K562 (cell line): ENCODE measurements around the gene DNASE2. TPM values are rescaled to one million over a fixed set of nuclear protein-coding genes. Genes with fewer than 3 reads are reported as not detected.

Experiments used
- CHD2 ChIP-seq: IDR thresholded peaks from 2 replicates; pipeline ENCODE4 v1.6.1; 2011; ENCODE audit warnings: low read depth, low read length
- CTCF ChIP-seq, 3 experiments: IDR thresholded peaks in 2 of 3; conservative IDR thresholded peaks in 1 of 3; 2 replicates each; pipeline ENCODE4 v1.5.1; 2011 to 2012; ENCODE audit warnings: low read length in 3 of 3, mild to moderate bottlenecking in 3 of 3, control low read depth in 2 of 3, improper control_type of control experiment in 1 of 3, inconsistent platforms in 1 of 3, low read depth in 1 of 3, mixed read lengths in 1 of 3, moderate library complexity in 1 of 3; ENCODE audit not compliant: insufficient read depth in 2 of 3
- GABPA ChIP-seq: fragments of 200-800 bp; sonication (Bioruptor generic); conservative IDR thresholded peaks from 2 replicates; pipeline ENCODE4 v1.6.1; 2016; ENCODE audit warnings: low read depth, missing genetic modification characterization, missing compliant biosample characterization
- GTF3C2 ChIP-seq: IDR thresholded peaks from 3 replicates; pipeline ENCODE4 v1.6.1; 2011; ENCODE audit warnings: borderline replicate concordance, mild to moderate bottlenecking, moderate library complexity; ENCODE audit not compliant: insufficient read length; ENCODE audit errors: extremely low read depth
- HSF4 ChIP-seq: fragments of 250-450 bp; sonication (Bioruptor Pico); IDR thresholded peaks from 2 replicates; pipeline ENCODE4 v2.1.2; 2022; ENCODE audit warnings: mild to moderate bottlenecking, moderate library complexity, borderline replicate concordance
- MCM2 ChIP-seq: fragments of 450-650 bp; IDR thresholded peaks from 2 replicates; pipeline ENCODE4 v1.6.1; 2017; ENCODE audit warnings: low read depth, mild to moderate bottlenecking
- NEUROD1 ChIP-seq: fragments of 150-350 bp; IDR thresholded peaks from 2 replicates; pipeline ENCODE4 v1.6.1; 2014; ENCODE audit warnings: borderline replicate concordance, low read length, low read depth; ENCODE audit not compliant: partially characterized antibody
- NR2C1 ChIP-seq, 2 experiments: fragments of 450-650 bp; IDR thresholded peaks; 2 replicates each; pipeline ENCODE4 v1.6.1; 2017; ENCODE audit warnings: mild to moderate bottlenecking in 2 of 2, antibody characterized with exemption in 1 of 2, inconsistent platforms in 1 of 2, missing compliant biosample characterization in 1 of 2, missing genetic modification characterization in 1 of 2
- PRDM10 ChIP-seq: fragments of 450-650 bp; IDR thresholded peaks from 2 replicates; pipeline ENCODE4 v1.6.1; 2018; ENCODE audit not compliant: partially characterized antibody
- SAP30 ChIP-seq: fragments of 200-600 bp; sonication (generic); IDR thresholded peaks from 2 replicates; pipeline ENCODE4 v1.6.1; 2012; ENCODE audit warnings: borderline replicate concordance, low read depth, mild to moderate bottlenecking, moderate library complexity, low read length, control low read depth, inconsistent platforms; ENCODE audit not compliant: insufficient read depth, poor library complexity, severe bottlenecking
- STAT5A ChIP-seq: IDR thresholded peaks from 2 replicates; pipeline ENCODE4 v1.6.1; 2012; ENCODE audit warnings: low read length, inconsistent platforms, borderline replicate concordance
- TAF1 ChIP-seq: IDR thresholded peaks from 2 replicates; pipeline ENCODE4 v1.6.1; 2011; ENCODE audit warnings: mild to moderate bottlenecking, low read length, moderate library complexity; ENCODE audit not compliant: insufficient read depth, control insufficient read depth, severe bottlenecking; ENCODE audit errors: extremely low read depth
- USF1 ChIP-seq: sonication (generic); formaldehyde crosslinking; IDR thresholded peaks from 2 replicates; pipeline ENCODE4 v1.9.0; 2022; ENCODE audit warnings: mild to moderate bottlenecking, missing genetic modification reagents
- polyA plus RNA-seq, 8 experiments: library from polyadenylated mRNA; depleted of rRNA in 4 of 8; stranded (reverse) in 5 of 8; unstranded in 3 of 8; fragments of >200 nt; fragmentation: Nextera tagmentation in 2 of 8; fragmentation: Illumina TruSeq in 1 of 8; extraction: Ambion mirVana in 2 of 8; extraction: Trizol in 1 of 8; gene quantifications; 2 replicates each; pipeline versions ENCODE4 v1.2.1 to v1.2.3, GENCODE V29; 2011 to 2014; ENCODE audit warnings: inconsistent platforms in 1 of 8, missing spikeins in 1 of 8
- total RNA-seq, 7 experiments: library from RNA; depleted of rRNA in 6 of 7; stranded (reverse); fragments of >200 nt in 6 of 7; fragmentation: Illumina TruSeq in 2 of 7; extraction: Trizol in 2 of 7; gene quantifications; 2 replicates each; pipeline versions ENCODE4 v1.2.1 to v1.2.3, GENCODE V29; 2011 to 2021; ENCODE audit warnings: low replicate concordance in 1 of 7
- TF ChIP-seq, protein P1 (sequence below): sonication (generic); formaldehyde crosslinking; IDR thresholded peaks from 2 replicates; pipeline ENCODE4 v1.8.0; 2023; ENCODE audit warnings: mild to moderate bottlenecking, missing genetic modification reagents

The DNASE2 gene
- total and polyA plus RNA-seq, 9 of the 15 experiments (the other 6 are each of a cell fraction or from before 2014, with no cell fraction given), result 4.4 to 27.0 (median 20.2) TPM

DNA sequence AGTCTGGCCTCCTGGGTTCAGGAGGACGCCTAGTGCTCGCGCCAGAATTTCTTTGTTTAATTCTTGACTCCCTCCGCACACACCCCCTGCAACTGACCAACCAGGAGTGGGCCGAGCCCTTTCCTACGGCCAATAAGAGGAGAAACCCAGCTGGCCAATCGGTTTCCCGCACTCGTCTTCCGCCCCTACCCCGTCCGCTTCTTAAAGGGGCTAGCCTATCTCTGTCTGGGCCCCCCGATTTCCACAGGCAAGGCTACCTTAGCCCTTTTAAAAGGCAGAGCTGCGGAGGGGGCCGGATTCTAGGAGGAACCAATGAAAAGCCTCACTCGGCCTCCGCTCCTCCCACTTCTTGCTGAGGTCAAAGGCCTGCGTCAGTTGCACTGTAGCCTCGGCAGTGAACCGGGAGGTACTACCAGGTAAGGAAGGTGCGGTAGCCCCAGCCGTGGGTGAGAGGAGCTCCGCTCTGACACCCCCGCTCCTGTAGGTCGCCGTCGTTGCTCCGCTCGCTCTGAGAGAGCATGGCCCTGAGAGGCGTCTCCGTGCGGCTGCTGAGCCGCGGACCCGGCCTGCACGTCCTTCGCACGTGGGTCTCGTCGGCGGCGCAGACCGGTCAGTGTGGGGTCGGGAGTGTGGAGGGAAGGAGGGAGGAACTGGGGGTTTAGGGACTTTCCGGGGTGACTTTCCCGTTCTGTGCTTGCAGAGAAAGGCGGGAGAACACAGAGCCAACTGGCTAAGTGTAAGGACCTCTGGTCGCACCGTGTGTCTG, 9.7 kb upstream of the DNASE2 start, which contains the start of gene GCDH (continued):
- TF ChIP-seq SAP30 (peak; percentile 99), PRDM10 (peak; percentile 32), TAF1 (peak; percentile 16), CTCF (IDR thresholded peaks at IDR 0.05 in 2 of 3, conservative IDR thresholded peaks at IDR 0.05 in 1 of 3; ENCODE audit: insufficient read depth in 2 of 3, low read depth in 1 of 3, low read length in 3 of 3) (peak in 2 of 3 experiments; percentile 20 to 47; a peak in 2 of 6 replicates), CHD2 (peak; percentile 58), STAT5A (no peak), HSF4 (no peak), NR2C1 (IDR thresholded peaks at IDR 0.05) (peak; percentile 78), NR2C1 (tag; IDR thresholded peaks at IDR 0.05) (peak; percentile 75), NEUROD1 (peak; percentile 99), GABPA (tag) (no peak; the same call in 1 of the 2 replicates), MCM2 (no peak), USF1 (CRISPR knock-in tag) (peak; percentile 29), GTF3C2 (no peak)
- TF ChIP-seq, protein P1, sequence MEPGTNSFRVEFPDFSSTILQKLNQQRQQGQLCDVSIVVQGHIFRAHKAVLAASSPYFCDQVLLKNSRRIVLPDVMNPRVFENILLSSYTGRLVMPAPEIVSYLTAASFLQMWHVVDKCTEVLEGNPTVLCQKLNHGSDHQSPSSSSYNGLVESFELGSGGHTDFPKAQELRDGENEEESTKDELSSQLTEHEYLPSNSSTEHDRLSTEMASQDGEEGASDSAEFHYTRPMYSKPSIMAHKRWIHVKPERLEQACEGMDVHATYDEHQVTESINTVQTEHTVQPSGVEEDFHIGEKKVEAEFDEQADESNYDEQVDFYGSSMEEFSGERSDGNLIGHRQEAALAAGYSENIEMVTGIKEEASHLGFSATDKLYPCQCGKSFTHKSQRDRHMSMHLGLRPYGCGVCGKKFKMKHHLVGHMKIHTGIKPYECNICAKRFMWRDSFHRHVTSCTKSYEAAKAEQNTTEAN, result no peak
